CD1c-positive myeloid dendritic cell (primary cell): ENCODE data around the gene CENPP.
"Not testable (repeated sequence)": the region's sequence is repeated elsewhere in the genome, so short reads cannot be mapped to it uniquely, and the experiment has no call there.

ENCODE experiments used
- DNase-seq: peaks from one replicate; pipeline ENCODE4 v3.0.0-alpha.2; 2016; ENCODE audit errors: extremely low spot score

CENPP gene

DNA sequence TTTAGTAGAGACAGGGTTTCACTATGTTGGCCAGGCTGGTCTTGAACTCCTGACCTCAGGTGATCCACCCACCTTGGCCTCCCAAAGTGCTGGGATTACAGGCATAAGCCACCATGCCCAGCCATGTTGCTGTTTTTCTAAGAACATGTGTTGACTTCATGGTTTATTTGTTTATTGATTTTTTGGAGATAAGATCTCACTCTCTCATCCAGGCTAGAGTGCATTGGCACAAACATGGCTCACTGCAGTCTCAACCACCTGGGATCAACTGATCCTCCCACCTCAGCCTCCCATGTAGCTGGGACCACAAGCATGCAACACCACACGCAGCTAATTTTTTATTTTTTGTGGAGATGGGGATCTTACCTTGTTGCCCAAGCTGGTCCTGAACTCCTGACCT, 269.3 kb downstream of the CENPP start:
- DNase-seq: not testable (repeated sequence)

DNA sequence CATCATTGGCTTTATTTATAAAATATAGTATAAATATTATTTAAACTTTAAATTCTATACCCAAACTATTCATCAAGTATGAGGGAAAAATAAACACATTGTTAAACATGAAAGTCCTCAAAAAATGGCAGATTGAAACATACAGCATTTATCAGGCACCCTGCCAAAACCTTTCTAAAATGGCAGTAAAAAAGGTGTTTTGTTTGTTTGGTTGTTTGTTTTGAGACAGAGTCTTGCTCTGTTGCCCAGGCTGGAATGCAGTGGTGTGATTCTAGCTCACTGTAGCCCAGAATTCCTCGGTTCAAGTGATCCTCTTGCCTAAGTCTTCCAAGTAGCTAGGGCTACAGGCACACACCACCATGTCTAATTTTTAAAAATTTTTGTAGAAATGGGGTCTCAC, 270.2 kb downstream of the CENPP start:
- no peak for DNase-seq

DNA sequence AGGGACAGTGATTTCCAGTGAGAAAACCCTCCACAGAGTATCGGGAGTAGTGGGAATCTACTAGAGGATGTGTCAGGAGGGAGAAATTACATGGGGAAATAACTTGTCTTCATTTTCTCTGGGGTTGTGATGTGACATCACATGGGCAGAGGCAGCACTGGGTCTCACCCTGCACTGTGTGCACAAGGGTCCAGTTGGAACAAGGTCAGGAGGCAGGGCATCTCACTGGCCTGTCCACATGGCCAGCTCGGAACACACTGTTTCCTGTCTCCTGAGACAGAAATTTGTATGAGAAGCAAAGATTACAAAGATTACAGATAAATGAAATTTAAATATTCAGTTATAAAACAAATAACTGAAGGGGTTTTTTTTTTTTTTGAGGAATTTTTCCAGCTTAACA, 272.6 kb downstream of the CENPP start:
- no peak for DNase-seq

DNA sequence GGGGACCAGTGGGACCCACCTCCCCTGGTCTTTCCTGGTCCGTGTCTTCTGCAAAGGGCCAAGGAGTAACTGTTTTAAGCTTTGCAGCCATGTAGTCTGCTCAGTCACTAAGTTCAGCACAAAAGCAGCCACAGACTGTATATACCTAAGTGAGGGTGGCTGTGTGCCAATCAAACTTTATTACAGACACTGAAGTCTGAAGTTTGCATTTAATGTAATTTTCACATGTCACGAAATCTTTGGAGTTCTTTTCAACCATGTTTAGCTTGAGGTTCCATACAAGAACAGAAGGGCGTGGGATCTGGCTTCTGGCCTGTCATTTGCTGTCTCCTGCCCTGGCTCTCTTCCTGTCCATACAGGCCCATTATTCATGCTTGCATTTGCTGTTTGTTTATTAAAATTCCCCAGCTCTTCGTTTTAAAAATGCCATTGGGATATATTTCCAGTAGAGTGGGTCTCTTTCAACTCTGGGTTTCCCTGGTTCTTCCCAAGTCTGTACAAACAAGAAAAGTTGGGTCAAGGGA, 274.2 kb downstream of the CENPP start:
- no peak for DNase-seq

DNA sequence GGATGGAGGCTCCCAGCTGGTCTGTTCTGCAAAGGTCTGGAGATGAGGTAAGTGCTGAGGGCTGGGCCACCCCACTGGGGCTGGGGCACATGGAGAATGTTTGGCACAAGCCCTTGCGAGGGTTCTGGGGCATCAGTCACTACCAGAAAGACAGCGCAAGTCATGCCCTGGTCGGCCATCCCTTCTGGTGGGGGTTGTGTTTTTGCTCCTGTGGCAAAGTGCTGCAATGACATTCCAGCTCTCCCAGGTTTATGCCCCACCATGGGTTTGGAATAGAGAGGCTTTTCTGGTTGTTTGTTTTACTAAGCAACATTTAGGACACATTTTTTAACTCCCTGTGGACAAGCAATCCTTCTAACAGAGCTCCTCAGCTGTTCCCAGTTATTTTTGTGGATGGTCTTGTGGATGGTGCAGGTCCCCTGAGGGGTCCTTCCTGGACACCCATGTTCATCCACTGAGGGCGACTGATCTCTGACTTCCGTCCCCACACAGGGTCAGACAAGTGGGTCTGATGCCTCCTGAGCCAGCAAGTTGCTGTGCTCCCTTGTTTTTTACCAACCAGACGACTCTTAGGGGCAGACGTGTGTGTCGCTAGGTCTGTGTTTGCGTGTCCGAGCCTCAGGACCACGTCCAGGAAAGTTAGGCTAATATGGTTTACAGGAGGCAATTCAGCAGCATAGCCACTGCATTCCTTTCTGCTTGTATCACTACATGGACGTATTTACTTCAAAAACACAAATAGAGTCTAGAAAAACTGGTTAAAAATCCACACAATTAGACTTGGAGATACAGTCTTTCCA, 274.9 kb downstream of the CENPP start:
- DNase-seq: no peak

DNA sequence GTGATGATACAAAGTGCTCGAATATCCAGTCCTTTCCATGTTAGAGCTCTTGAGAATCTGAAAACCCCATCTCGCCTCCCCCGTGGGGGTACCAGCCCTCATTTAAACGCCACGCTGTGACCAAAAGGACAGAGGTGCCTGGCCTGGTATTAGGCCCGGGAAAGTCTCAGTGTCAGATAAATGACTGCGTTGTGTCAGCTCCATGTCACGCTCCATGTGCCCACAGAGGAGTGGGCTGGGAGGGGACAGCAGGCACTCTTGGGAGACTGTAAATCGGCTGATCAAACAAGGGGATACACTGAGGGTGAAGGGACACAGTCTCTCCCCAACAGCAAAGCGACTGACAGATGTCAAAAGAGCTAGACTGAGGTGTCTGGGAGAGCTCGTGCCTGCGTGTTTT, 275.7 kb downstream of the CENPP start:
- no peak for DNase-seq

DNA sequence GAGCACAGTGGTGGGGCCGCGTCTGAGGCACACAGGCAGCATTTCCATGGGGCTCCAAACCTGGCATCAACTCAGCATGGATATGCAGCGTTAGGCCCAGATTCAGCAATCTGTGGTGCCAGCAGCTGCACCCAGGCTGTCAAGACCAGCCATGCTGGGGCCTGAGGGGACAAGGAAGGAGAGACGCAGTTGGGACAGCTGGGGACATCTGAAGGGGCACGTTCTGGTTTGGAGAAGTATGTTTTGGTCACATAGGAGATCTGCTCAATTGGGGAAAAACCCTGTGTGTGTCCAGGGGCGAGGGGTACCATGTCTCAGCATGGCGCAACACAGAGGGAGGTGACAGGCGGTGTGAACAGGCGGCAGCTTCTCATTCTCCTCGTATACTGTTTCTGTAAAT, 276.7 kb downstream of the CENPP start:
- no peak for DNase-seq

DNA sequence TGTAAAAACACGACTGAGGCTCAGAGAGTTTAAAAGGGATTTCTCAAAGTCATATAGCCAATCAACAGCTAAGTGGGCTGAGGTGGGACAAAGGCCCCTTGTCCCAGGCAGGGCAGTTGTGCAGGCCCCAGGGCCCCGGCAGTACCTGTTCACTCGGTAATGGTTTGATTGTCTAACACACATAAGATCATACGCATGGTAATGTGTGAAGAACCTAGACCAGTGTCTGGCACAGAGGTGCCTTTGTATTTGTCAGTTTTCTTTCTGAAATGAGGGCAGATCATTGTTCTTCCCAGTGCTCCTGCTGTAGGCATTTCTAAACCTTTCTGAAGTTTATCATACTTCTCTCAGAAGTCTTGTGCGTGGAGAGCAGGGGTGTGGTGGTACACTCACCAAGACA, 277.3 kb downstream of the CENPP start:
- no peak for DNase-seq

DNA sequence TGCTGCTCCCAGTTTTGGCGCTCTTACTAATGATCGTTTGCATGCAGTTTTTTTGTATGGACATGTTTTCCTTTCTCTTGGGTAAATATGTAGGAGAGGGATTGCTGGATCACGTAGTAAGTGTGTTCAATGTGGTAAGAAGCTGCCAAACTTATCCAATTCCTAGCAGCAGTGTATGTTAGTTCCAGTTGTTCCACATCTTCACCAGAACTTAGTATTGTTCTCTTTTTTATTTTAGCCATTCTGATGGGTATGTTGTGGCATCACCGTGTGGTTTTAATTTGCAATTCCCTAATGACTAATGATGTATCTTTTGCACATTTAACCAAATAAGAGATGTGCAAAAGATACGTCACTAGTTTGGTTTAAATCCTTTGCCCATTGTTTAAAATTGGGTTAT, 278.2 kb downstream of the CENPP start:
- no peak for DNase-seq

DNA sequence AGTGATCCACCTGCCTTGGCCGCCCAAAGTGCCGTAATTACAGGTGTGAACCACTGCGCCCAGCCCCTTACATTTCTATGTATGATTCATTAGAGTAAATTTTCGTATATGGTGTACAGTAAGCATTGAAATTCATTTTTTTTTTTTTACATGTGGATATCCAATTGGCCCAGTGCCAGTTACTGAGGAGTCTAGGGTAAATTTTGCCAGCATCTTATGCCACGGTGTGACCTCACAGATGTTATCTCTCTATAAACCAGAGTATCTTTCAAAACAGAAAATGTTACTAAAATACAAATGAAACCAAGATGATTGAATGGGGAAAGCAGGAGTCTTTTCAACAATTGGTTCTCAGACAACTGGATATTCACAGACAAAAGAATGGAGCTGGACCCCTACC, 279.5 kb downstream of the CENPP start:
- no peak for DNase-seq

DNA sequence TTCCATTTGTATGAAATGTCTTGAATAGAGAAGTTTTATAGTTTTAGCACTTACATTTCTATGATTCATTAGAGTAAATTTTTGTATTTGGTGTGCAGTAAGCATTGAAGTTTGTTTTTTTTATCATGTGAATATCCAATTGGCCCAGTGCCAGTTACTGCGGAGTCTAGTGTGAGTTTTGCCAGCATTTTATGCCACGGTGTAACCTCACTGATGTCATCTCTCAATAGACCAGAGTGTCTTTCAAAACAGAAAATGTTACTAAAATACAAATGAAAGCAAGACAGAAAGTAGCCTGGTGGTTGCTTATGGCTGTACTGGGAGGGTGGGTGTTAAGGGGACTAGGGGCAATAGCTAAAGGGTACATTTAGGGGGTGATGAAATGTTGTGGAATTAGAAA, 281.3 kb downstream of the CENPP start:
- no peak for DNase-seq

DNA sequence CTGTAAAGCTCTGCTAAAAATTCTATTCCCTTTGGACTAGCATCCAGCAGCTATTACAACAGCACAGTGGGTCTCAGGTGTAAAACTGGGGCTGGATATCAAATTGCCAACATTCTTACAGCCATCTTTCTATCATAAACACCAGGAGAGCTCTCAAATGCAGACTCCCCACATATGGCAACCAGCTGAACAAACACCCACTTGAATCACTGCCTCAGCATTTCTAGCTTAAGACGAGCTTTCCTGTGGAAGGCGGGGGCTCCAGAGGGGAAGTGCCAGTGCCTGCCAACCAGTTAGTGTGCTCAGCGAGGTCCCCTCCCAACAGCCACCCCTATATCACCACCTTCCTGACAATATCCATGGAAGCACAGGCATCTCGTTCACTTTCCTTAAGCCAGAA, 282.0 kb downstream of the CENPP start:
- no peak for DNase-seq

DNA sequence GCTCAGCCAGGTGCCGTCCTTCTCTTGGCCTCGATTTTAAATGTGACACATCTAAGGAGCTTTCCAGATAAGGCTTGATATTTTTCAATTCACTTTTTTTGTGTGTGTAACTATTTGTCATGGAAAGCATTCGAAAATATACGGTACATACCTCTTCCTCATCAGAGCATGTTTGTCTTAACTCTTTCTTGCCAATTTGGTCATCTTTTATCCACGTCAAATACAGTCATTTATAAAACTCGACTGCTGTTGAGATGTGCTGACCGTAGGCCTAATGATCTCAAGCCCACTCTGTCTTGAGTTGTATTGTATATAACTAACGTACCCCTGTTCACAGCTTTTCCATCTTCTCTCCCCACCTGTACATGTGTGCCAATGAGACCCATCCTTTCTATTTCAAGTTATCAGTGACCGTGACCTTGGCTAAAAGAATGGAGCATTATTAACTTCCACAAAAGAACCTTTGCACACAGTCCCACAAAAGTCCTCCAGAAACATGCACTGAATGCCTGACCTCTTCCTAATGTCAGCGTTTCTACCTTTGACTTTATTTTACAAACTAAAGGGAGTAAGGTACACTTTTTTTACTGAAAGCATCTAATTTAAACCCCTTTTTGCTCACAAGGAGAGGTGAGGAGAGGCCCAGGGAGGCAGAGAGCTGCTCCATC, 282.6 kb downstream of the CENPP start:
- DNase-seq: no peak

DNA sequence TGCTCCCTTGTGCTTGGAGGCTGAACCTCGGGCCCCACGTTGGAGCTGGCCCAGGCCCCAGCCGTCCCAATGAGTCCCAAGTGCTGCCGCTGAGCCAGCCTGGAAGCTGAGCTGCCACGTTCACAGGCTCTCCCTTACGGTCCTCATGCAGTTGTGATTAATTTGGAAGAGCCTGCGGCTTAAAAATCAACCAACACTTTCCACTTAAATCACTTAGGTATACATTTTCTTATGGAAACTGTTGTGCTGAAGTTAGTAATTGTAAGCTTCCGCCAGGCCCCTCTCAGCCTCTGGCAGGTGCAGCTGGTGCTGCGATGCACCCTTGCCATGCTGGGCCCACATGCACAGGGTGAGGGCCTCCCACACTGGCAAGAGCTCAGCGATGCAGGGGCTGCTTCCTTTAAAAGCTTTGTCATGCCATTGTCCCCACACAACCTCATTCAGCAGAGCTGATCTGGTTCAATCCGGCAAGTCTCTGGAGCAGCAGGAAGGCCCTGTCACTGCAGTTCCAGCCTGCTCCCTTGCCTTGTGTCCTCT, 283.2 kb downstream of the CENPP start:
- DNase-seq: no peak

DNA sequence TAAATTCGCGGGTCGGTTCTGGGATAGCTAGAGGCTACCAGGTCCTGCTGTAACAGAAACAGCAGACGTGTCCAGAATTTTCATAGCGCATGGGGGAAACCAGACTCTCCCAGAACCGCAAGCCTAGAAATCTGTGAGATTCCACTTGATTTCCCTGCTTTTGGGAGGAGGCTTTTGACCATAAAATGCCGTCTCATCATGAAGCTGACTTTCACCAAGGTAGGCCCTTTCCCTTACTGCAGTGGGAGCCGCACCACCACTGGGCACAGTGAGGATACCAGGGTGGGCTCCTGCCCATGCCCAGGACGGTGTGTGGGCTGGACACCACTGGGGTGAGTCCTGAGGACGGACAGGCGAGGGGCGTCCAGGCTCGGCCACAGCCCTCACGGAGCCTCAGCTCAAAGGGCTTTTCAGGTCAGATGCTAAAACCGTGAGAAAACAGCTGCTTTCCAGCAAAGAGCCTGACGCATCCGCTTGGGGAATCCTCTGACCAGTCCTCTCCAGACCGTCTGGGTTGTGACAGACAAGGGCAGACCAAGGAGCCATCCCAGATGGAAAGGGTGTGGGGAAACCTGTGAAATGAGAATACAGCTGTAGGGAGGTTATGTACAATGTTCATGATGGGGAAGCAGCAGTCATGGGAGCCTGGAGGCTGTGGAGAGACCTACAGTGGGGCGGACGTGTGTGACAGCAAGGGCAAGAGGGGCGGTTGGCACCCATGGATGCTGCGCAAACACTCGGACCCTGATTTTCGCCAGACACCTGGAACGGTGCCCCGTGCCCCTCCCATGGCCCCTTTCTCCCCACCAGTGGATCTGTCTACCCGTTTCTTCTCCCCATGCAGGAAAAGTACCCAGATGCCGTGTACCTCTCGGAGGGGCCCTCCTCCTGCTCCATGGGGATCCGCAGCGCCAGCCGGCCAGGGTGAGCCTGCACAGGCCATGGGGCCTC, 285.0 kb downstream of the CENPP start:
- DNase-seq: no peak

DNA sequence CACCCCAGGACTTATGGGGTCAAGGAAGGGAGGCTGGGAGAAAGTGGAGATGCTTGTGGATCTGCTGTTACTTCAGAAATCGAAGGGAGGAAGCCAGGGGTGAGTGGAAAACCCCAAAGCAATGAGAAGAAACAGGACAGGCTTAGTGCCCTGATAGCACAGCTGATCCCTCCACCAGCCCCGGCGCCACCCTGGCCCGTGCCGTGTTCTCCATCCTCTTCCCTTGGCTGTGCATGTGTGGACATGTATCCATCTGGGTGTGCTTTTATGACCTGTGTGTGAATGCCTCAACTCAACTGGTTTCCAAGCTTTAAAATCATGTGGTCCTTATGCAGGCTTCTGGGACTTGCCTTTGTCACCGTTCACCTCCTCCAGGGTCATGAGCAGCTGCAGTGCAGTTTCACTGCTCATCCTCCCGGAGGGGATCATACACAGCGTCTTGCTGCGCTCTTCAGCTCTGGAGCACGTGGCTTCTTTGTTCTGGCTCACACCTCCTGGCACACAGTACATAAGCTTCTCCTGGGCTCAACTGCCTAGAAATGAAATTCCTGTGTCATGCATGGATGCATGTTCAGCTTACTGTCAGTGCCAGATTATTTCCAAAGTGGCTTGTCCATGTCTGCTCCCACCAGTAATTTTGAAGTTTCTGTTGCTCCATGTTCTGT, 286.0 kb downstream of the CENPP start:
- DNase-seq: no peak

DNA sequence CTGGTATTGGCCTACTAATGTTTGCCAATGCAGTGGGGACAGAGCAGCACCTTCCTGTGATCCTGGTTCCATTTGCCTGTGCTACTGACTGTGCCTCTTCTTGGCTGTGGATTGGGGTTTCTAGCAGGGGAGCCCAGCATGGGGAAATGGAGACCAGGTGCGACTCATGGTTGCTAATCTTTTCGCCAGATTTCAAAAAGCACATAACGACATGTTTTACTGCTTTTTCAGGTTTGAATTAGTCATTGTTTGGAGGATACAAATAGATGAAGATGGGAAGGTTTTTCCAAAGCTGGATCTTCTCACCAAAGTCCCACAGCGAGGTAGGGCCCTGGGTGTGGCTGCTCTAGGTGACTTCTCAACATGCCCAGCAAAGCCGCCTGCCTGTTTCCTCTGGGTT, 286.5 kb downstream of the CENPP start:
- DNase-seq: no peak

DNA sequence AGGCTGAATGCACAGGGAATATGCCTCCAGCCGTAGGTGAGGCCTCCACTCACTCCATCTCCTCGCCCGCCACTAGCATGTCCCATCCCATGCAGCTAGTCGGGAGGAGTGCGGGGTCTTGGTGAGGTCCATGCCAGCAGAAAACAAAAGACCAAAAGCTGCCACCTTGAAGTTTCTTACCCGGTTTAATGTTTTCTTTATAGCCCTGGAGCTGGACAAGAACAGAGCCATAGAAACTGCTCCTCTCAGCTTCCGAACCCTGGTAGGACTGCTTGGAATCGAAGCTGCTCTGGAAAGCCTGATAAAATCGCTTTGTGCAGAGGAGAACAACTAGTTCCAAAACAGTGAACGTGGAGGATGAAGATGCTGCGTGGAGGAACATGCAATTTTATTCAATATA, 287.1 kb downstream of the CENPP start:
- DNase-seq: no peak

DNA sequence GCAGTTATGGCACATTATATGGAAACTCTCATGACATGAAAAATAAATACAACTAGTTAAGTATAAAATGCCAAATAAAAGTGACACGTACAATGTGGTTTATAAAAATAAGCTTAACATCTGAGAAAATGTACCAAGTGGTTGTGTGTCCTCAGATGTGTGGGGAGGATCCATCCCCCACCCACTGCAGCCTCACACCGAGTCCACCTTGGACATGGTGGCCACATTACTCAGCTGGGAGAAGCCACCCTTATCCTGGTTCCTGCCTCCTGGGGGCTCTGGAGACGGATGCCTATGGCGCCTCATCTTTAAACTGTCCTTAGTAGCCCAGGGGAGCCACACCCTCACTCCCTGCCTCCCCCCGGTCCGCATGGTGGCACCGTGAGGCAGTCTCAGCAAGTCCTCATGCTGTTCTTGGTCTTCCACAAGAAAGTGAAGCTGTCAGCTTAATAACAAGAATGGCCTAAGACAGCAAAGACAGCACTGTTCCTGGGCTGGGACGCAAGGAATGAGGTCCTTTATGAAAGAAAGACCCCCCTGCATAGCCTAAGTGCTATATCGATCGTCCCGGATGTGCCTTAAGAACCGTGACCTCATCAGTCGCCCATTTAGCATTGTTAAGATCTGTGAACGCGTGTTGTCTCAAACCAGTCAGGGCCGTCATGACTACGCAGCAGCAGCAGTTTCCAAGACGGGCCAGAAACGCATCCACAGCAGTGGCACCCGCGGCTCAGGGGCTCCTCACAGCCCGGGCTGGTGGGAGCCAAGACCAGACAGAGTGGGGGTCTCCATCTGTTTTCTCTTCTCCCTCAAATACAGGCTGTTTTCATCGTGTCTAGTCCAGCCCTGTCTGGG, 287.7 kb downstream of the CENPP start:
- DNase-seq: no peak

DNA sequence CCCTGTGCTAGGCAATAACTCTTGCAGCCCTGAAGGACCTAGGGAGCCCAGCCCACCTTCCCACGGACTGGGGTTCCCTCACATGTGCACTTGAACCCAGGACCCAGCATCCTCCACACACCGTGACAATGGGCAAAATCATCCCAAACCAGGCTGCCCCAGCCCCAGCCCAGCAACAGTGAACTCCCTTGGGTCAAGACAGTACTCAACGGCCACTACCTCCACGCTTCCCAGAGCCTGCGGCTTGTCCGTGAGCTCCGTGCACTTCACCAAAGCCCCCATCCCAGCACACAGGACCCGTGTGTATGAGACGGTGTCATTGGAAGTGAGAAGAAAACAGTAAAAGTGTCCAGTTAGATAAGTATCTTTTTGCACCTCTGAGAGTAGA, 288.4 kb downstream of the CENPP start:
- DNase-seq: no peak
